AG10803 (cell line): Measurements from ENCODE around the gene PTGS1.

Source experiments
- DNase-seq: peaks from one replicate; pipeline ENCODE4 v3.0.0; 2010; ENCODE audit warnings: low read depth
- H3K4me3 ChIP-seq: 2 replicates; pipeline ENCODE4 v1.5.1; 2011; ENCODE audit warnings: mild to moderate bottlenecking, low read length, control low read depth
- CTCF ChIP-seq: conservative IDR thresholded peaks from 2 replicates; pipeline ENCODE4 v1.5.1; 2011; ENCODE audit warnings: mild to moderate bottlenecking, low read length, control low read depth, inconsistent platforms

Gene PTGS1

GRCh38 chr9:122332083-122332482 is 38.7 kb upstream of the PTGS1 start:
- TF ChIP-seq CTCF = no peak
- no peak overlapping the region for H3K4me3 ChIP-seq
- DNase-seq = no peak

- DNase-seq = no peak
- no peak overlapping the region for H3K4me3 ChIP-seq
- no peak for TF ChIP-seq CTCF
Measured at GRCh38 chr9:122332644-122333043, 38.2 kb upstream of the PTGS1 start.

- H3K4me3 ChIP-seq = no peak overlapping the region
- TF ChIP-seq CTCF = no peak
- DNase-seq = no peak
Measured at GRCh38 chr9:122333169-122333808, 37.5 kb upstream of the PTGS1 start.

- H3K4me3 ChIP-seq = no peak overlapping the region
- TF ChIP-seq CTCF = no peak
- no peak for DNase-seq
Measured at GRCh38 chr9:122334916-122335315, 35.9 kb upstream of the PTGS1 start.

GRCh38 chr9:122336189-122336588 is 34.6 kb upstream of the PTGS1 start:
- TF ChIP-seq CTCF = no peak
- H3K4me3 ChIP-seq = no peak overlapping the region
- DNase-seq = no peak

GRCh38 chr9:122336866-122337555 is 33.8 kb upstream of the PTGS1 start:
- no peak overlapping the region for H3K4me3 ChIP-seq
- DNase-seq = no peak
- TF ChIP-seq CTCF = no peak

- TF ChIP-seq CTCF = no peak
- no peak for DNase-seq
- H3K4me3 ChIP-seq = no peak overlapping the region
Measured at GRCh38 chr9:122337556-122337929, 33.3 kb upstream of the PTGS1 start.
